Fibroblast of peridontal ligament (primary cell): Measurements from ENCODE around the gene KCNJ18.
"Not testable (repeated sequence)": the region's sequence is repeated elsewhere in the genome, so short reads cannot be mapped to it uniquely, and the experiment has no call there.

Experiments
- DNase-seq: peaks from one replicate; pipeline ENCODE4 v3.0.0-alpha.2; 2010; ENCODE audit errors: extremely low read depth

The KCNJ18 gene

GRCh38 chr17:21691883-21692703 lies at the start of gene KCNJ18:
TSS of gene KCNJ18 (plus strand) at chr17:21692523. CDS start at chr17:21702787, 10,264 bp downstream.
- not testable (repeated sequence) for DNase-seq

DNA sequence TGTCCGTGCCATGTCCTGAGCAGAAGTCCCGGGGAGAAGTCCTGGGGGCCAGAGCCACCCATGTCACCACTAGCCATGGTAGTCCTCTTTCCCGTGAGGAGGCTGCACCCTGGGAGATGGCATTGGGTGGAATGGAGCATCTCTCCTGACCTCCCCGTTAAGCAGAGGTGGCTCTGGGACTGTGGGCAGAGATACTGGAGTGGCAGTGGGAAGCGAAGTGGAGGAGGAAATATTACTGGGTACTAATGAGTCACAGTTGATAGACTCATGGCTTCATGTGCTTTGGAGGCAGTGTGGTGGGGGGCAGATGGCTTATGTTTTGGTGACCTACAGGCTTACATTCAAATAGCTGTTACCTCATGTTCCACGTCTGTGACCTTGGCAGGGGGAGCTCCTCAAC lies 44.2 kb upstream of the KCNJ18 start:
- DNase-seq, result not testable (repeated sequence)

- DNase-seq, result not testable (repeated sequence)
These were observed 42.3 kb upstream of the KCNJ18 start for GRCh38 chr17:21650043-21650442.

- DNase-seq, result not testable (repeated sequence)
These were observed 40.3 kb upstream of the KCNJ18 start for GRCh38 chr17:21652049-21652448.

- not testable (repeated sequence) for DNase-seq
These were observed 39.1 kb upstream of the KCNJ18 start for GRCh38 chr17:21653211-21653610.

GRCh38 chr17:21656518-21657309 lies 35.6 kb upstream of the KCNJ18 start:
- DNase-seq, result not testable (repeated sequence)

GRCh38 chr17:21659635-21660034 lies 32.7 kb upstream of the KCNJ18 start:
- not testable (repeated sequence) for DNase-seq

DNA sequence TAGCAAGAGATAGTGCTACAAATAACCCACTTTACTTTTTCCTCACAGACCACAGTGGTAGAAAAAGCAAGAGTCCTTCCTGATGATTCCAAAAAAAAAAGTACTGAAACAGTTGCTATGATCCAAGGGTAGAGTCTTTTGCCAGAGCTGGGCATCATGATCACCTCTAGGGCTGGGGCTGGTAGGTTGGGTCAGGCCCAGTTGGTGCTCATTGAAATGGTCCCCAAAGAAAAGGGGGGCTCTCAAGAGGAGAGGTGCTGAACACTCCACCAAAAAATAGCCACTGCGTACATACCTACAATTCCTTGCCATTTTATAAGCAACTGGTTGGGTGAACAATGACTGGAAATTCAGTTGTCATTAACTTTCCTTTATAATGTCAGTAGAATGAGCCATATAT lies 30.9 kb upstream of the KCNJ18 start:
- DNase-seq, result not testable (repeated sequence)

DNA sequence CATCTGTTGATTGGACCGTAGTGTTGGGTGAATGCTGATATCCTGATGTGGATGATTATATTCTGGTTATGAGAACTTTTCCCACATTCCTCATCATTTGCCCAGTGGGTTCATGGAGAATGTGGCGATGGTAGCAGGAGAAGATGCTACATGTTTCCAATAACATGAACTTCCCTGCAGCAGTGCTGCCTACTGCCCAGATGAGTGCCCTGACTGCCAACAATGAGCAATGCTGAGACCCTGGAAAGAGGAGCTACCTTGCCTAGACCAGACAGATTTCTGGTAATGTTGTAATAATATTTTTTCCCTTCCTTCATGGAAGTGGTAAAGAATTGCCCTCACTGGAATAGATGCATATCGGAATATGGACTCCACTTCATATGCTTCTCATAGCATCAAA lies 29.2 kb upstream of the KCNJ18 start:
- not testable (repeated sequence) for DNase-seq

DNA sequence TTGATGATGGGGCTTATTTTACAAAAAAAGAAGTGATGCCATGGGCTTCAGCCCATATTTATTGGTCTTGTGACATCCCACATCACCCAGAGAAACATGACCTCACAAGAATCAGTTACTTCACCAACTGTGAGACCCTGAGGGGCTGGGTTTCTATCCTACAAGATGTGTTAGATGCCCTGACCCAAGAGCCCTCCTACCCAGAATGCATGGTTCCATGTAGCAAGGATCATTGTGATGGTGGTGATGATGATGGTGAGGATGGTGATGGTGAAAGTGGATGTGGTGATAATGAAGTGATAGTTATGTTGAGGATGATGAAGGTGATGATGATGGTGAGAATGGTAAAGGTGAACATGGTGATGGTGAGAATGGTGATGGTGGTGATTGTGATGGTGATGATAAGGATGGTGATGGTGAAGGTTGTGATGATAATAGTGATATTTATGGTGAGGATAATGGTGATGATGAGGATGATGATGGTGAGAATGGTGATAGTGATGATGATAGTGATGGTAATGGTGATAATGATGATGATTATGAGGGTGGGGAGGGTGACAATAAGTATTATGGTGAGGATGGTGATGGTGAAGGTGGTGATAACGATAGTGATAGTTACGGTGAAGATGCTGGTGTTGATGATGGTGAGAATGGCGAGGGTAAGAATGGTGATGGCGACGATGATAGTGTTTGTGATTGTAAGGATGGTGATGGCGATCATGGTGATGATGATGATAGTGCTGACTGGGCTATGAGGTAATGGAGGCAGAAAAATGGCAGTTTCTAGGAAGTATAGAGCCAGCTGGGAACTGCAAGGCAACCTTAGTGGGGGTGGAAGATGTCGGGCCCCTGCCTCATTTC lies 28.5 kb upstream of the KCNJ18 start:
- DNase-seq, result not testable (repeated sequence)

- DNase-seq, result not testable (repeated sequence)
These were observed 27.2 kb upstream of the KCNJ18 start for GRCh38 chr17:21665171-21665570.

GRCh38 chr17:21665935-21666493 lies 26.3 kb upstream of the KCNJ18 start:
- DNase-seq, result not testable (repeated sequence)

- DNase-seq, result not testable (repeated sequence)
These were observed 25.5 kb upstream of the KCNJ18 start for GRCh38 chr17:21666711-21667412.

GRCh38 chr17:21667413-21668117 lies 24.8 kb upstream of the KCNJ18 start:
- not testable (repeated sequence) for DNase-seq

GRCh38 chr17:21668118-21668488 lies 24.2 kb upstream of the KCNJ18 start:
- not testable (repeated sequence) for DNase-seq

DNA sequence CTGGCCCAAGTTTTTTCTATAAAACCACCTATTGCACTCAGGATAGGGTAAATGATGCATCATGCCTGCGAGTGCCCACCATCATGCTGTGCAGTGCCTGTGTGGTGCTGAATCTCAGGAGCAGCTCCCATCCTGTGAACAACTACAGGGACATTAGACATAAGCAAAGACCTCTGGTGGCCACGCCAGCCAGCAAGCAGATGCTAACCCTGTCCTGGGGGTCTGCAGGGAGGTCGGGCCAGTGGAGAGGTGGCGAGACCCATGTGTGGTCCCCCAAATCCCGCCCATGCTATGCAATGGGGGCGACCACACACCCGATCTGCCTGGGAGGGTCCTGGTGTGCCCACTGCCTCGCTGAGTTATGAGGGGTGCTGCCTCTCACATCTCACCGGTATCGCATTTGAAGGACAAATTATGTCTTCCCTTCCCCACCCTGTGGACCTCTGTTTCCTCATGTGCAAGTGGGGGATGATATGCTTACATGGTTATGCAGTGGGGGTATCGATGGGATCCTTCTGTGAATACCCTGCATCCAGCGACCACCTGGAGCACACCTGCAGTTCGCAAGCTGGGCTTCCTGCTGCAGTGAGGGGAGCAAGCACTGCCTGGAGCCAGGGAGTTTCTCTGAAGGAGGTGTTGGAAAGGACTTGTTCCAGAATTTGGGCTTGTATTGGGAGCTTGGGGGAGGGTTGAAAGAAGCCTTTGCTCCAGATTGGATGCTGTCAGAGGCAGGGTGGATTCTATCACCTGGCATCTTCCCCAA lies 23.4 kb upstream of the KCNJ18 start:
- DNase-seq, result not testable (repeated sequence)

GRCh38 chr17:21669616-21670360 lies 22.5 kb upstream of the KCNJ18 start:
- DNase-seq, result not testable (repeated sequence)

DNA sequence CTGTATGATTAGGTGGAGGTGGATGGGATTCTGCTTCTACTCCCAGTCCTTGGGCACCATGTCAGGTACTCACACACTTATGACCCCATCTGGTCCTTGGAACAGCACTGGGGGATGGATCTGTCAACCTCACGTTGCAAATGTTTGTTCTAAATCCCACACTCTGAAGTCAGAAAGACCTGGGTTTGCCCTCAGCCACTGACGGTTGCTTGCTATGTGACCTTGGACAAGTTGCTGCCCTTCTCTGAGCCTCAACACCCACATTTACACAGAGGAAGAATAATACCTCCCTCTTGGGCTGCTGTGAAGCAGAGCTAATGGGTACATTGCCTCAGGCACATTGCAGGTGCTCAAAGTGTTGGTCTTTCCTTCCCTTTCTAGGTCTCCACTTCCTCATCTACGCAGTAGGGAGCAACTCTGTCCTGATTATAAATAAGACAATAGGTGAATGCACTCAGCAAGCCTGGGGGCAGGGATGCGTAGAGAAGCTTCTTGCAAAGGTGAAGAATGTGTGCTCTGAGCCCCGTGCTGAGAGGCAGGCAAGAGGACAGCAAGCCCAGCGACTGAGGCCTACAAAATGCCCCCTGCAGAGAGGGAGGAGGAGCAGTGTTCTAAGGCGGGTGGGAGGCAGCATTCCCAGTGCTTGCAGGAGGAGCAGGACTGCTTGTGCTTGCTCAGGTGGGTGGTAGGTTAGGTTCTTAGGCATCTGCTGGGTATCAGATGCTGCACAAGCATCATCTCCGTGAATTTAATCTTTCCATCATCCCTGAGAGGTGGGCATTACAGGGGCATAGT lies 21.8 kb upstream of the KCNJ18 start:
- DNase-seq, result not testable (repeated sequence)
